Epithelial cell of proximal tubule (primary cell): Measurements from ENCODE around the gene CSRP3. TPM values are rescaled to one million over a fixed set of nuclear protein-coding genes. Genes with fewer than 3 reads are reported as not detected.

Experiments
- DNase-seq: peaks from one replicate; pipeline ENCODE4 v3.0.0-alpha.2; 2011; ENCODE audit warnings: low read depth
- H3K4me3 ChIP-seq: 2 replicates; pipeline ENCODE4 v1.5.1; 2011; ENCODE audit warnings: low read depth, mild to moderate bottlenecking, low read length
- total RNA-seq: library from RNA; depleted of rRNA; stranded (reverse); fragments of >200 nt; gene quantifications from 2 replicates; pipeline ENCODE4 v1.2.3, GENCODE V29; 2015
- TF ChIP-seq, protein P1 (sequence below): conservative IDR thresholded peaks from 2 replicates; pipeline ENCODE4 v1.5.1; 2012; ENCODE audit warnings: low read depth, mild to moderate bottlenecking, low read length

CSRP3 gene
- total RNA-seq, result not detected in 2 replicates

DNA sequence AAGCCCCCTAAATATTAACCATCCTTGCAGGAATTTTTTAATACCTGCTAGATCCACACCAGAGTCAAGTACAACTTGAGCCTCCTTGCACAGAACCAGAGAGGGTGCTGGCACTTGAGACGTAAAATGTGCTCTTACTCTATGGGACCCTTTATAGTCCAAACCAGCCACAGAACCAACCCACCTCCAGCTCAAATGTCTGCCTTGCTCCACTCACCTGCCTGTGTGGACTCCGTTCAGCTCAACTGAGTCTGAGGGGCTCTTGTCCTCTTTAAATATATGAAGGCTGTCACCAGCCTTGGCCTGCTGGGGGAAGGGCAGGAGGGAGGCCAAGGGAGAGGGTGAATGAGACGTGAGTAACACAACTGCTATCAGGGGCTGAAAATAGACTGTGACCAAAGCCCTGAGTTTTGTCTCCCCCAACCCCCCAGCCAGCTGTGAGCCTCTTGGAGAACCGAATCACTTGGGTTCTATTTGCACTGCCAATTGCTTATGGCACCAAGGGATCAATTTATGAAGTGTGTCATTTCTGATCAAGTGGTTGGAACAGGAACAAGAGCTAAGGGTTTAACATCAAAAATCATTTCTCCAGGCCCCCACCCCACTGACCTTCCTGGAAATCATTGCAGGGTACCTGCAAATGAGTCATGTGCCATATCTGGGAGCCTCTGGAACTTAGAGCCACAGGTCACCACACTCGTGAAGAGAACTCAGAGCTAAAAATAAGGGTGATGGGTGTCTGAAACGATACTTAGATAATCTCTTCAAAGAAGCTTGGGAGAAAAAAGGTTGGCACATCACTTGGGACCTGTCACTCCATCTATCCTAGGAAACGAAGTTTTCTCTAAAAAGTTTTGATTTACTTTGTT lies at the start of gene CSRP3:
TSS of gene CSRP3 (minus strand) at position 247 of the 869 bp plus-strand sequence. CDS start 9,535 bp downstream, outside the sequence.
- TF ChIP-seq, protein P1, sequence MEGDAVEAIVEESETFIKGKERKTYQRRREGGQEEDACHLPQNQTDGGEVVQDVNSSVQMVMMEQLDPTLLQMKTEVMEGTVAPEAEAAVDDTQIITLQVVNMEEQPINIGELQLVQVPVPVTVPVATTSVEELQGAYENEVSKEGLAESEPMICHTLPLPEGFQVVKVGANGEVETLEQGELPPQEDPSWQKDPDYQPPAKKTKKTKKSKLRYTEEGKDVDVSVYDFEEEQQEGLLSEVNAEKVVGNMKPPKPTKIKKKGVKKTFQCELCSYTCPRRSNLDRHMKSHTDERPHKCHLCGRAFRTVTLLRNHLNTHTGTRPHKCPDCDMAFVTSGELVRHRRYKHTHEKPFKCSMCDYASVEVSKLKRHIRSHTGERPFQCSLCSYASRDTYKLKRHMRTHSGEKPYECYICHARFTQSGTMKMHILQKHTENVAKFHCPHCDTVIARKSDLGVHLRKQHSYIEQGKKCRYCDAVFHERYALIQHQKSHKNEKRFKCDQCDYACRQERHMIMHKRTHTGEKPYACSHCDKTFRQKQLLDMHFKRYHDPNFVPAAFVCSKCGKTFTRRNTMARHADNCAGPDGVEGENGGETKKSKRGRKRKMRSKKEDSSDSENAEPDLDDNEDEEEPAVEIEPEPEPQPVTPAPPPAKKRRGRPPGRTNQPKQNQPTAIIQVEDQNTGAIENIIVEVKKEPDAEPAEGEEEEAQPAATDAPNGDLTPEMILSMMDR, result no peak
- no peak within 1 kb of the TSS for H3K4me3 ChIP-seq
- no peak for DNase-seq

DNA sequence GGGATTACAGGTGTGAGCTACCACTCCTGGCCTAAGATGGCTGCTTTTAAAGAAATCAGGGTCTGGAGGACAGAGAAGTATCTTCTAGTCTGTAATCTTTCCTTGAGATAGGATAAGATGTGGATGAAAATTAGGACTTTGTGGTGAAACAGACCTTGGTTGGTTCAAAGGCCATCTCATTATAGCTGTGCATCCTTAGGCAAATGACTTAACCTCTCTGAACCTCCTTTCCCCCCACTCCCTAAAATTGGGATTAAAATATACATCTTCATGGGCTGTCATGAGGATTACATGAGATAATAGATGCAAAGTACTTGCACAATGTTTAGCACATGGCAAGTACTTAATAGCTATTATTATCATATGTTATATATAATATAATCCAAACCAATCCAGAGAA lies 49.8 kb upstream of the CSRP3 start:
- TF ChIP-seq, protein P1, result no peak
- H3K4me3 ChIP-seq, result no peak overlapping the region
- DNase-seq, result no peak

DNA sequence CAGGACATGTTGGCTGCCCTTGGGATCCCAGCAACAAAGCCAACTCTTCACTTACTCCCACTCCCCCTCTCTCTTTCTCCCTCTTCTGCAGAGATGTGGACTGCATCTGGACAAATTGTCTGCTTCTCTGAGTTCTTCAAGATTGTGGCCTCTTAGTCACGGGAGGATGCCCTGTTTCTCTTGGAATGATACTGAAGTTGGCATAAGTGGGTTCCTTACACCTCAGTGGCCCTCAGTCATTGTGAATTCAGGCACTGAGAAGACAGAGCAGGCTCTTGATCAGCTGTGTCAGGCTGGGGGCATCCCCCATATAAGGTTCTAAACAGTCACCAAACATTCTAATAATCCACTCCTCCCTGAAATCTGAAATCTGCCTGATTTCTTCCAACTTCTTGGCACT lies 45.0 kb upstream of the CSRP3 start:
- TF ChIP-seq, protein P1, result no peak
- DNase-seq, result no peak
- no peak overlapping the region for H3K4me3 ChIP-seq

DNA sequence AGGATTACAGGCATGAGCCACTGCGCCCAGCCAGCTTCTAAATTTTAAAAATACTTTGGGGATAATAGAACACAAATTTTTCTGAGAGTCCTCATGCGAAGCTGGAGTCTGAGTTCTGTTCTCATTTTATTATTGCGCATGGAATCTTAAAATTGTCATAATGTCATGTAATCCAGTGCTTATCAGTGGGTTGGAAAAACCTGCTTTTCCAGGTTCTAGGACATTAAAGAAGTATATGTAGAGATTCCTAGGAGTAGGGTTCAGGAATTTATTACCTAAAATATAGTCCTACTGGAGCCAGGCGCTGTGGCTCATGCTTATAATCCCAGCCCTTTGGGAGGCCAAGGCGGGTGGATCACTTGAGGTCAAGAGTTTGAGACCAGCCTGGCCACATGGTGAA lies 43.6 kb upstream of the CSRP3 start:
- no peak overlapping the region for H3K4me3 ChIP-seq
- no peak for DNase-seq
- TF ChIP-seq, protein P1, result no peak

DNA sequence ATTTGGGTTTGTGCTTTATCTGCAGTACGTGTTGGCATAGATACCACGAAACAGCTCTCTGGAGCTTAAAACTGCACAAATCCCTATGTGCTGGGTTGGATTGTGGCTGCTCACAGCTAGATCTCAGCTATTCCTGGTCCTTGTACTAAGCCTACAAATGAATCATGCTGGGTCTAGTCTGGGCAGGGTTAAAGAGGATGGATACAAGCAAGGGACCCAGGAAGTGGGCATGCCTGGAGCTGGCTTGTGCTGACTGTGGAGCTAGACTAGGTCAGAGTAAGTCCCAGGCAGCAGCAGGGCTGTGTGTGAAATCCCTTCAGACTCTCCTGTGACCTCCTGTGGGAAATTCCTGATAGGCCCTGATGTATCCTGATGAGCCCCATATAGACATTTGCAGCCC lies 42.8 kb upstream of the CSRP3 start:
- H3K4me3 ChIP-seq, result no peak overlapping the region
- no peak for DNase-seq

DNA sequence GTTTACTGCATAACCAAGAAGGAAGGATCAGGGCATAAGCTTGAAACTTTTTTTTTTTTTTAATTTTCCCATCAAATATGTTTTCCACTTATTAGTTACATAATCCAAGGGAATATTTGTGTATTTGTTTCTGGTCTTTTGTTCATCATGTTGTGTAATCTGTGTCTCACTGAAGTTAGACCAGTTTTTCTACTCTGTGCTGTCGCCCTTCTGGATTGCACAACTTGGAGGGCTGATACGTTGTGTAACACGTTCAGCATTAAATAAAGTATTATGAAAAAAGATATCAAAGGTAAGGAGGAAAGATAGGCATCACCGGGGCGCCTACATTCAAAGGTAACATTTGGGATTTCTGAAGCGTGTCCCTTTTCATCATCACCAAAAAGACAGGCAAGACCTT lies 42.3 kb upstream of the CSRP3 start:
- no peak overlapping the region for H3K4me3 ChIP-seq
- TF ChIP-seq, protein P1, result no peak
- DNase-seq, result no peak

More for the DNA sequence above, 42.8 kb upstream of the CSRP3 start:
- TF ChIP-seq, protein P1, result no peak

DNA sequence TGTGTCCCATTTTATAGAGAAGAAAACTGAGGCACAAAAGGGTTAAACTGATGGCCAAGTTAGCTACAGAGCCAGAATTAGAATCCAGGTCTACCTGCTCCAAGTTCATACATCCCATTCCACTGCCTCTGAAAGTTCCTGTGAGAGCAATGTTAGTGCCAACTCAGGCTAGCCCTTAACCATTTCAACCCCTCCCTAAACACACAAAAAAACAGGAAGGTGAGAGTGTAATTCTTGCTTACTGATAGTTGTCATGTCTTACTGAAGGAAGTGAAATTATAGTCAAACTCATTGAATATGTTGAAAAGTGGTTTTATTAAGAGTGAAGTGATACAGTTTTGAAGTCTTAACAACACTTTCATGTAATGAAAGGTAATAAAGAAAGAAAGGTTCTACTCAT lies 41.8 kb upstream of the CSRP3 start:
- no peak for DNase-seq

More for the DNA sequence above, 41.8 kb upstream of the CSRP3 start:
- H3K4me3 ChIP-seq, result no peak overlapping the region
- TF ChIP-seq, protein P1, result no peak
